Measurements from ENCODE around the gene ADH5.

GRCh38 chr4:99052902-99053301 lies 35.7 kb downstream of the ADH5 start:
- TF ChIP-seq CTCF (IDR thresholded peaks at IDR 0.05) = no peak
- no peak for TF ChIP-seq POLR2A (IDR thresholded peaks at IDR 0.05)
